HepG2 (cell line): ENCODE results near the gene CRIM1. TPM values are rescaled to one million over a fixed set of nuclear protein-coding genes. Genes with fewer than 3 reads are reported as not detected.

ENCODE experiments used
- ARID4A ChIP-seq: sonication (generic); formaldehyde crosslinking; IDR thresholded peaks from 2 replicates; pipeline ENCODE4 v1.5.0; 2020; ENCODE audit warnings: mild to moderate bottlenecking, missing genetic modification reagents, borderline replicate concordance
- FOXM1 ChIP-seq: sonication (generic); formaldehyde crosslinking; IDR thresholded peaks from 2 replicates; pipeline ENCODE4 v1.5.0; 2020; ENCODE audit warnings: missing genetic modification reagents
- GATA4 ChIP-seq: sonication (generic); IDR thresholded peaks from 2 replicates; pipeline ENCODE4 v1.6.1; 2016; ENCODE audit warnings: antibody characterized with exemption, low read depth, borderline replicate concordance
- IRF2 ChIP-seq: IDR thresholded peaks from 2 replicates; pipeline ENCODE4 v1.6.1; 2018; ENCODE audit warnings: missing genetic modification reagents, missing compliant biosample characterization
- KDM4B ChIP-seq: sonication (generic); formaldehyde crosslinking; IDR thresholded peaks from 2 replicates; pipeline ENCODE4 v1.4.0; 2020; ENCODE audit warnings: missing genetic modification reagents
- MIXL1 ChIP-seq: IDR thresholded peaks from 2 replicates; pipeline ENCODE4 v1.6.1; 2016
- NCOR1 ChIP-seq: fragments of 200-600 bp; sonication (generic); IDR thresholded peaks from 2 replicates; pipeline ENCODE4 v1.7.0; 2017; ENCODE audit warnings: antibody characterized with exemption, low read length, borderline replicate concordance
- PLSCR1 ChIP-seq: sonication (generic); formaldehyde crosslinking; IDR thresholded peaks from 2 replicates; pipeline ENCODE4 v1.5.0; 2020; ENCODE audit warnings: missing genetic modification reagents, mild to moderate bottlenecking, borderline replicate concordance
- POGZ ChIP-seq: sonication (generic); formaldehyde crosslinking; IDR thresholded peaks from 2 replicates; pipeline ENCODE4 v1.4.0; 2020; ENCODE audit warnings: mild to moderate bottlenecking, missing genetic modification reagents
- PRDM10 ChIP-seq: sonication (generic); formaldehyde crosslinking; IDR thresholded peaks from 2 replicates; pipeline ENCODE4 v1.4.0; 2020; ENCODE audit warnings: low read depth, missing genetic modification reagents
- SIX1 ChIP-seq: sonication (generic); formaldehyde crosslinking; IDR thresholded peaks from 2 replicates; pipeline ENCODE4 v1.4.0; 2020; ENCODE audit warnings: missing genetic modification reagents, borderline replicate concordance
- TBL1XR1 ChIP-seq: fragments of 150-350 bp; IDR thresholded peaks from 2 replicates; pipeline ENCODE4 v1.6.1; 2014; ENCODE audit warnings: borderline replicate concordance, low read length; ENCODE audit not compliant: partially characterized antibody
- TFDP2 ChIP-seq: sonication (generic); formaldehyde crosslinking; IDR thresholded peaks from 2 replicates; pipeline ENCODE4 v1.4.0; 2020; ENCODE audit warnings: missing genetic modification reagents
- TRAFD1 ChIP-seq: sonication (generic); formaldehyde crosslinking; IDR thresholded peaks from 2 replicates; pipeline ENCODE4 v1.5.1; 2020; ENCODE audit warnings: missing genetic modification reagents, mild to moderate bottlenecking, borderline replicate concordance
- ZC3H4 ChIP-seq: sonication (generic); formaldehyde crosslinking; IDR thresholded peaks from 2 replicates; pipeline ENCODE4 v1.4.0; 2020; ENCODE audit warnings: missing genetic modification reagents, borderline replicate concordance
- ZFYVE20 ChIP-seq: sonication (generic); formaldehyde crosslinking; IDR thresholded peaks from 2 replicates; pipeline ENCODE4 v1.8.0; 2023; ENCODE audit warnings: low read depth, mild to moderate bottlenecking, moderate library complexity, missing genetic modification reagents, borderline replicate concordance
- ZNF577 ChIP-seq: sonication (generic); formaldehyde crosslinking; IDR thresholded peaks from 2 replicates; pipeline ENCODE4 v1.4.0; 2020; ENCODE audit warnings: mild to moderate bottlenecking, low read depth, missing genetic modification reagents, borderline replicate concordance
- ZNF615 ChIP-seq: sonication (generic); formaldehyde crosslinking; IDR thresholded peaks from 2 replicates; pipeline ENCODE4 v1.5.0; 2020; ENCODE audit warnings: mild to moderate bottlenecking, missing genetic modification reagents, borderline replicate concordance
- polyA plus RNA-seq, 8 experiments: library from polyadenylated mRNA; depleted of rRNA in 3 of 8; stranded (reverse) in 7 of 8; unstranded in 1 of 8; fragments of >200 nt; fragmentation: Illumina TruSeq in 4 of 8; extraction: Trizol in 4 of 8; gene quantifications; 2 replicates each; pipeline versions ENCODE4 v1.2.1 to v1.2.3, GENCODE V29; 2011 to 2016; ENCODE audit warnings: low read depth in 4 of 8, missing spikeins in 1 of 8, mixed read lengths in 1 of 8; ENCODE audit not compliant: insufficient read depth in 1 of 8
- total RNA-seq, 5 experiments: library from RNA; depleted of rRNA; stranded (reverse); fragments of >200 nt; fragmentation: Illumina TruSeq; extraction: Trizol; gene quantifications; 2 replicates each; pipeline ENCODE4 v1.2.3, GENCODE V29; 2016; ENCODE audit warnings: low read depth in 1 of 5

The CRIM1 gene
- total and polyA plus RNA-seq, 2 of the 13 experiments (the other 11 are each of a cell fraction or from before 2014, with no cell fraction given): 39.1 to 69.9 TPM

GRCh38 chr2:36502081-36502480 lies 146.5 kb downstream of the CRIM1 start (continued):
- peak; percentile 94 for TF ChIP-seq KDM4B (CRISPR knock-in tag)
- TF ChIP-seq ARID4A (CRISPR knock-in tag): peak; percentile 71; the same call in 1 of the 2 replicates
- no peak for TF ChIP-seq PLSCR1
- TF ChIP-seq IRF2 (CRISPR knock-in tag): peak; percentile 83
- no peak for TF ChIP-seq TRAFD1 (CRISPR knock-in tag)
- 0 out of 2 replicates have a peak, but pooled peaks have one; percentile 30 for TF ChIP-seq TFDP2
- TF ChIP-seq SIX1: peak; percentile 90; the same call in 1 of the 2 replicates
- peak; percentile 92 for TF ChIP-seq POGZ (CRISPR knock-in tag)
- TF ChIP-seq PRDM10 (CRISPR knock-in tag): peak; percentile 61; the same call in 1 of the 2 replicates
- no peak for TF ChIP-seq FOXM1 (CRISPR knock-in tag)
- no peak for TF ChIP-seq ZFYVE20 (CRISPR knock-in tag)
- no peak for TF ChIP-seq ZNF577 (CRISPR knock-in tag)
- peak; percentile 67 for TF ChIP-seq TBL1XR1
- TF ChIP-seq NCOR1: peak; percentile 90; the same call in 1 of the 2 replicates
- TF ChIP-seq ZNF615: peak; percentile 80; the same call in 1 of the 2 replicates
- TF ChIP-seq ZC3H4 (CRISPR knock-in tag): no peak
- peak; percentile 84 for TF ChIP-seq MIXL1 (CRISPR knock-in tag)
- peak; percentile 97 for TF ChIP-seq GATA4
